Measurements from ENCODE around the gene DHRS2. TPM values are rescaled to one million over a fixed set of nuclear protein-coding genes. Genes with fewer than 3 reads are reported as not detected.

Gene DHRS2
- polyA plus RNA-seq, 1 donor from 2014 or later = 1.3 TPM

DNA sequence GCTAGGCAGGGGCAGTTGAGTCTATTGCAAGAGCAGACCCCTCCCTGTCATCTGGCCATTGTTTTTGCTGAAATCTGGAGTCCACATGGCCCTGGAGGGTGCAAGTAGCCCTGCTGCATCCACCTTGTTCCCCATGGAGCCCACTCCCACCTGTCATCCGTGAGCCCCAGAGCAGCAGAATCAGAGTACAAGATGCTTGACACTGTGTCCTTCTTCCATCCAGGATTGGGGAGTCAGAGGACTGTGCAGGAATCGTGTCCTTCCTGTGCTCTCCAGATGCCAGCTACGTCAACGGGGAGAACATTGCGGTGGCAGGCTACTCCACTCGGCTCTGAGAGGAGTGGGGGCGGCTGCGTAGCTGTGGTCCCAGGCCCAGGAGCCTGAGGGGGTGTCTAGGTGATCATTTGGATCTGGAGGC, 8.8 kb downstream of the DHRS2 start:
- Histone ChIP-seq H3K9me2 (ENCODE audit: insufficient read depth, low read length) (no peaks in the 10 kb centered on the region), H3K4me3 (ENCODE audit: low read length) (no peak overlapping the region), H3K4me2 (ENCODE audit: low read length) (no peak overlapping the region), H3F3A (ENCODE audit: insufficient read depth, low read length, poor library complexity, severe bottlenecking) (no peaks in the 10 kb centered on the region), H4K20me1 (ENCODE audit: insufficient read depth) (no peaks in the 10 kb centered on the region), H3K9ac (ENCODE audit: low read length) (no peak overlapping the region), H3K36me3 (ENCODE audit: insufficient read depth, low read length) (no peaks in the 10 kb centered on the region), H3K27me3 (ENCODE audit: insufficient read depth, low read depth, low read length) (no peaks in the 10 kb centered on the region), H3K27ac (ENCODE audit: low read length) (no peak overlapping the region), H3K9me3 (ENCODE audit: low read length) (no peaks in the 10 kb centered on the region), H2AFZ (ENCODE audit: low read depth, low read length) (no peak overlapping the region), H3K79me2 (replicated peaks; ENCODE audit: insufficient read depth, low read length) (no peaks in the 10 kb centered on the region)
- TF ChIP-seq RAD21 (conservative IDR thresholded peaks at IDR 0.05) = no peak
- TF ChIP-seq EP300 (conservative IDR thresholded peaks at IDR 0.05; ENCODE audit: poor library complexity, severe bottlenecking) = no peak
- TF ChIP-seq SMC3 (conservative IDR thresholded peaks at IDR 0.05; ENCODE audit: poor library complexity) = no peak

DNA sequence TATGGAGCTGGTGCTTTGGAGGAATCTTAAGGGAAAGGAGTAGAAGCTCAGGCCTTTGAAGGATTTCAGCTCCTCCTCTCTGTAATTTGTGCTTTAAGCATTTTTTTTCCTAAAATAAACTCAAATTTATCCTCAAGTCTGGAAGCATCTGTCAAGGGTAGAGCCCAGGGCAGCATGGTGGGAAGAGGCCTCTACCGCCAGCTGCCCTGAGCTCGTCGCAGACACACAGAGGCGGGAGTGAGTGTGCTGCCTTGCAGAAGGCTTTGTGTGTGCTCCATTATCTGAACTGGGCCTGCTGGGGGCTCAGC, 9.3 kb downstream of the DHRS2 start:
- TF ChIP-seq, protein P1, sequence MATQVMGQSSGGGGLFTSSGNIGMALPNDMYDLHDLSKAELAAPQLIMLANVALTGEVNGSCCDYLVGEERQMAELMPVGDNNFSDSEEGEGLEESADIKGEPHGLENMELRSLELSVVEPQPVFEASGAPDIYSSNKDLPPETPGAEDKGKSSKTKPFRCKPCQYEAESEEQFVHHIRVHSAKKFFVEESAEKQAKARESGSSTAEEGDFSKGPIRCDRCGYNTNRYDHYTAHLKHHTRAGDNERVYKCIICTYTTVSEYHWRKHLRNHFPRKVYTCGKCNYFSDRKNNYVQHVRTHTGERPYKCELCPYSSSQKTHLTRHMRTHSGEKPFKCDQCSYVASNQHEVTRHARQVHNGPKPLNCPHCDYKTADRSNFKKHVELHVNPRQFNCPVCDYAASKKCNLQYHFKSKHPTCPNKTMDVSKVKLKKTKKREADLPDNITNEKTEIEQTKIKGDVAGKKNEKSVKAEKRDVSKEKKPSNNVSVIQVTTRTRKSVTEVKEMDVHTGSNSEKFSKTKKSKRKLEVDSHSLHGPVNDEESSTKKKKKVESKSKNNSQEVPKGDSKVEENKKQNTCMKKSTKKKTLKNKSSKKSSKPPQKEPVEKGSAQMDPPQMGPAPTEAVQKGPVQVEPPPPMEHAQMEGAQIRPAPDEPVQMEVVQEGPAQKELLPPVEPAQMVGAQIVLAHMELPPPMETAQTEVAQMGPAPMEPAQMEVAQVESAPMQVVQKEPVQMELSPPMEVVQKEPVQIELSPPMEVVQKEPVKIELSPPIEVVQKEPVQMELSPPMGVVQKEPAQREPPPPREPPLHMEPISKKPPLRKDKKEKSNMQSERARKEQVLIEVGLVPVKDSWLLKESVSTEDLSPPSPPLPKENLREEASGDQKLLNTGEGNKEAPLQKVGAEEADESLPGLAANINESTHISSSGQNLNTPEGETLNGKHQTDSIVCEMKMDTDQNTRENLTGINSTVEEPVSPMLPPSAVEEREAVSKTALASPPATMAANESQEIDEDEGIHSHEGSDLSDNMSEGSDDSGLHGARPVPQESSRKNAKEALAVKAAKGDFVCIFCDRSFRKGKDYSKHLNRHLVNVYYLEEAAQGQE (IDR thresholded peaks at IDR 0.05; ENCODE audit: borderline replicate concordance) = no peak
- TF ChIP-seq RAD21 (conservative IDR thresholded peaks at IDR 0.05) (no peak), SMC3 (conservative IDR thresholded peaks at IDR 0.05; ENCODE audit: poor library complexity) (no peak), MXI1 (conservative IDR thresholded peaks at IDR 0.05; ENCODE audit: poor library complexity, severe bottlenecking) (no peak), EP300 (conservative IDR thresholded peaks at IDR 0.05; ENCODE audit: poor library complexity, severe bottlenecking) (no peak), POLR2AphosphoS5 (IDR thresholded peaks at IDR 0.05) (no peak), EZH2 (IDR thresholded peaks at IDR 0.05; ENCODE audit: borderline replicate concordance, insufficient read depth, low read length, poor library complexity, severe bottlenecking) (no peak), TAF1 (IDR thresholded peaks at IDR 0.05; ENCODE audit: low read depth) (no peak)
- TF ChIP-seq, protein P2, sequence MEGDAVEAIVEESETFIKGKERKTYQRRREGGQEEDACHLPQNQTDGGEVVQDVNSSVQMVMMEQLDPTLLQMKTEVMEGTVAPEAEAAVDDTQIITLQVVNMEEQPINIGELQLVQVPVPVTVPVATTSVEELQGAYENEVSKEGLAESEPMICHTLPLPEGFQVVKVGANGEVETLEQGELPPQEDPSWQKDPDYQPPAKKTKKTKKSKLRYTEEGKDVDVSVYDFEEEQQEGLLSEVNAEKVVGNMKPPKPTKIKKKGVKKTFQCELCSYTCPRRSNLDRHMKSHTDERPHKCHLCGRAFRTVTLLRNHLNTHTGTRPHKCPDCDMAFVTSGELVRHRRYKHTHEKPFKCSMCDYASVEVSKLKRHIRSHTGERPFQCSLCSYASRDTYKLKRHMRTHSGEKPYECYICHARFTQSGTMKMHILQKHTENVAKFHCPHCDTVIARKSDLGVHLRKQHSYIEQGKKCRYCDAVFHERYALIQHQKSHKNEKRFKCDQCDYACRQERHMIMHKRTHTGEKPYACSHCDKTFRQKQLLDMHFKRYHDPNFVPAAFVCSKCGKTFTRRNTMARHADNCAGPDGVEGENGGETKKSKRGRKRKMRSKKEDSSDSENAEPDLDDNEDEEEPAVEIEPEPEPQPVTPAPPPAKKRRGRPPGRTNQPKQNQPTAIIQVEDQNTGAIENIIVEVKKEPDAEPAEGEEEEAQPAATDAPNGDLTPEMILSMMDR (IDR thresholded peaks at IDR 0.05; ENCODE audit: poor library complexity, severe bottlenecking) = no peak

More for the DNA sequence above, 9.3 kb downstream of the DHRS2 start:
- Histone ChIP-seq H3K9me2 (ENCODE audit: insufficient read depth, low read length) (no peaks in the 10 kb centered on the region), H3K27ac (ENCODE audit: low read length) (no peak overlapping the region), H3K36me3 (ENCODE audit: insufficient read depth, low read length) (no peaks in the 10 kb centered on the region), H3K9ac (ENCODE audit: low read length) (no peak overlapping the region), H3F3A (ENCODE audit: insufficient read depth, low read length, poor library complexity, severe bottlenecking) (no peaks in the 10 kb centered on the region), H3K9me3 (ENCODE audit: low read length) (no peaks in the 10 kb centered on the region), H3K4me2 (ENCODE audit: low read length) (no peak overlapping the region), H4K20me1 (ENCODE audit: insufficient read depth) (no peaks in the 10 kb centered on the region), H3K27me3 (ENCODE audit: insufficient read depth, low read depth, low read length) (no peaks in the 10 kb centered on the region), H3K79me2 (replicated peaks; ENCODE audit: insufficient read depth, low read length) (no peaks in the 10 kb centered on the region), H2AFZ (ENCODE audit: low read depth, low read length) (no peak overlapping the region), H3K4me3 (ENCODE audit: low read length) (no peak overlapping the region)
